Subcutaneous abdominal adipose tissue (tissue), 5 donors: ENCODE results near the gene NAALADL2.
"Not testable (repeated sequence)": the region's sequence is repeated elsewhere in the genome, so short reads cannot be mapped to it uniquely, and the experiment has no call there.

ENCODE experiments used
- H3K27ac ChIP-seq: one replicate; pipeline ENCODE4 v1.7.0; 2013; ENCODE audit warnings: low read depth, mild to moderate bottlenecking, inconsistent platforms, low read length, moderate library complexity
- H3K27me3 ChIP-seq, 5 donors: one replicate each; pipeline ENCODE4 v1.7.0; 2013; ENCODE audit warnings: low read length in 5 of 5, inconsistent platforms in 1 of 5; ENCODE audit not compliant: control insufficient read depth in 5 of 5, insufficient read depth in 4 of 5
- H3K36me3 ChIP-seq, 5 donors: one replicate each; pipeline ENCODE4 v1.7.0; 2013; ENCODE audit warnings: low read length in 5 of 5; ENCODE audit not compliant: control insufficient read depth in 5 of 5, insufficient read depth in 5 of 5
- H3K4me1 ChIP-seq, 5 donors: one replicate each; pipeline ENCODE4 v1.7.0; 2013; ENCODE audit warnings: low read length in 5 of 5, mild to moderate bottlenecking in 3 of 5, moderate library complexity in 1 of 5; ENCODE audit not compliant: control insufficient read depth in 5 of 5, insufficient read depth in 5 of 5
- H3K4me3 ChIP-seq, 5 donors: one replicate each; pipeline ENCODE4 v1.7.0; 2013; ENCODE audit warnings: low read length in 5 of 5, low read depth in 1 of 5
- H3K9ac ChIP-seq, 5 donors: one replicate each; pipeline ENCODE4 v1.7.0; 2013; ENCODE audit warnings: low read length in 5 of 5, mild to moderate bottlenecking in 4 of 5, moderate library complexity in 3 of 5
- H3K9me3 ChIP-seq, 5 donors: one replicate each; pipeline ENCODE4 v1.7.0; 2013; ENCODE audit warnings: low read length in 5 of 5; ENCODE audit not compliant: control insufficient read depth in 5 of 5
- donor health status: healthy.
- donor health status: healthy.
- donor health status: healthy.
- donor health status: healthy.
- donor health status: healthy.

NAALADL2 gene

DNA sequence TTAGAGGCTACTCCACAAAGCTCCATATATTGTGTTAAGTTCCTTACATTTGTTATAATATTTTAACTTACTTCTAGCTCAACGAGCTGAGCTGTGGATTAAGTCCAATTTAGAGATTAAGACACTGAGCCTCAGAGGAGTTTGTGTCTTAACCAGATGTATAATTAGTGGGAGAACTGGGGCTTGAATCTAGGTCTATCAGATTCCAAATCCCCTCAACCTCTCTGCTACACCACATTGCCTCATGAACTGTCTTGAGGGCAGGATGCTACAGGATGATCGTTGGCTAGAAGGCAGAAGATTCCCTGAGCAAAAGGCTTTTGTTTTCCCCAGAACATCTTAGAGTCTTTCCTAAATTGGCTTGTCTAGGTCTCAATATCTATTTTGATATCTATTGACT is 890.8 kb downstream of the NAALADL2 start:
- no peaks in the 10 kb centered on the region for H3K4me1 ChIP-seq
- H3K9ac ChIP-seq: no peak overlapping the region
- H3K27ac ChIP-seq: no peak overlapping the region
- H3K4me3 ChIP-seq: no peak overlapping the region
- no peaks in the 10 kb centered on the region for H3K9me3 ChIP-seq
- H3K36me3 ChIP-seq: no peaks in the 10 kb centered on the region
- H3K27me3 ChIP-seq: no peaks in the 10 kb centered on the region

DNA sequence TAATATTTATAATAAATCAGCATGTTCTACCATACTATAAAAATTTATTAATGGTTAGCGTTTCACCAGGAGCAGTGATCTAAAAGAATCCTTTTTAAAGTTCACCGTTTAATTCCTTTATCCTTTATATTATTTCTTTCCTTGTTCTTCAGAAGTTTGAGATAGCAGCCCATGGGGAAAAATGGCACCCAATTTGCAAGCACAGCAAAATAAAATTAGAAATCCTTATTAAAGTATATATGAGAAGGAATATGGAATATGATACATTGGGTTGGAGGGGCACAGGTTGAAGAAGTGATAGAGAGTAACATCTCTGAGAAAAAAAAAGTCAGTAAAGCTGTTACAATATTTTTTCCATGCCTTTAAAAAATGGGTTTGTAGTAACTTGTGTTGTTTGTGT is 892.0 kb downstream of the NAALADL2 start:
- Histone ChIP-seq H3K9me3 (no peaks in the 10 kb centered on the region), H3K27me3 (no peaks in the 10 kb centered on the region), H3K4me3 (no peak overlapping the region), H3K36me3 (no peaks in the 10 kb centered on the region), H3K9ac (no peak overlapping the region), H3K27ac (no peak overlapping the region), H3K4me1 (no peaks in the 10 kb centered on the region)

DNA sequence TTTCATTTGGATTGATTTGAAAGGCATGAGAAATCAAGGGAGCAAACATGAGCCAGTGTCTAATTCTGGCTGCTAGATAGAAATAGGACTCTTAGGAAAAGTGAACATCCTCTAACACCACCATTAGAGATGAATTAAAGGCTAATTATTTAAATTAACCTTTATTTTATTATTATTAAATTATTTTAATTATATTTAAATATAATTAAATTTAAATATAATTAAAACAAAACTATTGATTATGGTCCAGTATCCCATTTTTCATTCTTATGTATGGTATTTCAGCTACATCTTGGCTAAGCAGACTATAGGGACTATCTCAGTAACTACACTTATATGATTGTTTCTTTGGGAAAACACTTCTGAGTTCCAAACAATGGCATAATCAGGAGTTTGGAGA is 904.8 kb downstream of the NAALADL2 start:
- Histone ChIP-seq H3K27me3 (no peaks in the 10 kb centered on the region), H3K4me3 (no peak overlapping the region), H3K9ac (no peak overlapping the region), H3K9me3 (no peaks in the 10 kb centered on the region), H3K27ac (no peak overlapping the region), H3K36me3 (no peaks in the 10 kb centered on the region), H3K4me1 (no peaks in the 10 kb centered on the region)

DNA sequence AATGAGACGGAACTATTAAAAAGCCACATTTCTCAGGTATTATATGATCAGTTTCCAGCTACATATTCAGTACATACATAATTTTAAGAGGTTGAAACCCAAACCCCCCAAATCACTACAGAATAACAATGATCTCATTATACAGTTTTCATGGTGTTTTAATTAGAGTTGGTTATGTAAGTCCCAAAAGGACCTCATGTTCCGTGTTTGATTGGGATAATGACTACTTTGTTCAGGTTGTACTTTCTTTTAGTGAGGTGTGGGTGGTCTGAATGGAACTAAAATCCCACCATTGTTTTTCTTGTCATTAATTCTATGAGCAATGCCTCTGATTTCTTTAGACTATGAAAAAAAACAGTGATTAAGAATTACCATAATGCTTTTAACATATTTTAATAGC is 905.6 kb downstream of the NAALADL2 start:
- Histone ChIP-seq H3K4me1 (no peaks in the 10 kb centered on the region), H3K4me3 (no peak overlapping the region), H3K9me3 (no peaks in the 10 kb centered on the region), H3K27me3 (no peaks in the 10 kb centered on the region), H3K9ac (no peak overlapping the region), H3K27ac (no peak overlapping the region), H3K36me3 (no peaks in the 10 kb centered on the region)

DNA sequence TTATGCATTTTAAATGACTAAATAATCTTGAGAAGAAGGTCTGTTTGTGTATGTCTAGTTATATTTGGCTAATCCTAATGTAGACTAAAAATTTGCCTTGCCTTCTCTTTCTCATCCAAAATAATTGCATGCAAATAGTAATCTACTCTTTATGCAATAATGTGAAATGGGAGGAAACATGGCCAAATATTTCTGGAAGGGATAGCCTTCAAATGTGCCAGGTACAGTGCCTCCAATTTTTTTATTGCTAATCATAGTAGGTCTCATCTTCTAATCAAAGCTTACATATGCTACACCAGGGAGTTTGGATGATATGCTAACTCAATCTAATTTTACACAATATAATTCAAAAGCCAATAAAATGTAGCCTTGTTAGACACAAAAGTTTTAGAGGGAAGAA is 911.3 kb downstream of the NAALADL2 start:
- Histone ChIP-seq H3K9me3 (no peaks in the 10 kb centered on the region), H3K4me1 (no peaks in the 10 kb centered on the region), H3K4me3 (no peak overlapping the region), H3K27ac (no peak overlapping the region), H3K36me3 (no peaks in the 10 kb centered on the region), H3K9ac (no peak overlapping the region), H3K27me3 (no peaks in the 10 kb centered on the region)

DNA sequence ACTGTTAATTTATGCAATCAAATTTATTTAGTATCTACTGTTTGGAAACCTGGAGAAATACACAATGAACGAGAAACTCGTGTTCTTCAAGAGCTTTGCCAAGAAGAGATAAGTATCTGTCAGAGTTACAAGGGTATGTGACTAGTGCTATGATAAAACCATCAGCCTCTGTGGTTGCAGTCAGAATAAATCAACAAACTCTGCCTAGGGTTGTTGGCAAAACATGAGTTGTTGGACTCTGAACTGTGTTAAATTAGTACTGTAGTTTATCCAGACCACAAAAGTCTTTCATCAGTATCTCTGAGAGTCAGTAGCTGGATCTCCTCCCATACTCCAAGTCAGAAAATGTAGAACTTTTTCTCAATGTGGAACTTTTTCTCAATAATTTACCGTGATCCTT is 918.4 kb downstream of the NAALADL2 start:
- Histone ChIP-seq H3K4me1 (no peaks in the 10 kb centered on the region), H3K9me3 (no peaks in the 10 kb centered on the region), H3K36me3 (no peaks in the 10 kb centered on the region), H3K4me3 (no peak overlapping the region), H3K27ac (no peak overlapping the region), H3K27me3 (no peaks in the 10 kb centered on the region), H3K9ac (no peak overlapping the region)

DNA sequence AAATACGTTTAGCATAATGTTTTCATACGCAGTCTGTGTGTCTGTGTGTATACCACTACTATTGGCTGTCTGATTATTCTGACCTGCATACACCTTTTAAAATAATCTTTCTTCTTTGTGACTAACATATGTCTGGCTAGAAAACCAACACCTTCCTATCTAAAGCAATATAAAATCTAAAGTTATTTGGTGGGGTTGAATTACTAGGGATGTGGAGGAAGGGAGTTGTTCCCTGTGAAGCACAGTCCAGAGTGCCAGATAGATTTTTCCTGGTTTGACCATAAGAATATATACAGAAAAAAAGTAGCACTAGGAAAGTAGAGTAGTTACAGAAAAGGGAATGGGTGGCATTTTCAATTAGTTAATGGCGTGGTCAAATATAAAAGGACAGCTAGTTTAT is 918.8 kb downstream of the NAALADL2 start:
- Histone ChIP-seq H3K27ac (no peak overlapping the region), H3K9ac (no peak overlapping the region), H3K27me3 (no peaks in the 10 kb centered on the region), H3K36me3 (no peaks in the 10 kb centered on the region), H3K4me3 (no peak overlapping the region), H3K9me3 (no peaks in the 10 kb centered on the region), H3K4me1 (no peaks in the 10 kb centered on the region)

DNA sequence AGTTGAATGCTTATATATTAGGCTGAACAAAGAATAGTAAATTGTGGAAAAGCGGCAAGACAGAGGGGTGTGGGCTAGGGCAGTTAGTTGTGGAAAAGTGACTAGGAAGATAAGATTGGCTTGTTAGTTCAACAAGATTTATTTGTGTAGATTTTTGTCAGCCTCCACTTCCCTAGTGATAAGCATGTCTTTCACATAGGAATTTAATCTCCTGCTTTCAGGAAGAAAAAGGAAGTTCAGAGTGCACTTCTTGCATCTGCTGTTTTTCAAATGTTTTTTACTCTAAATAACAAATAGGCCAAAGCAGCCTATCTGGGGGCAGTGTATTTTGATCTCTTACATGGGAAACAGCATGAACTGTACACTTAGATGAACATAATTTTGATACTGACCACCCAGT is 919.9 kb downstream of the NAALADL2 start:
- H3K4me1 ChIP-seq: no peaks in the 10 kb centered on the region
- no peak overlapping the region for H3K4me3 ChIP-seq
- H3K27me3 ChIP-seq: no peaks in the 10 kb centered on the region

DNA sequence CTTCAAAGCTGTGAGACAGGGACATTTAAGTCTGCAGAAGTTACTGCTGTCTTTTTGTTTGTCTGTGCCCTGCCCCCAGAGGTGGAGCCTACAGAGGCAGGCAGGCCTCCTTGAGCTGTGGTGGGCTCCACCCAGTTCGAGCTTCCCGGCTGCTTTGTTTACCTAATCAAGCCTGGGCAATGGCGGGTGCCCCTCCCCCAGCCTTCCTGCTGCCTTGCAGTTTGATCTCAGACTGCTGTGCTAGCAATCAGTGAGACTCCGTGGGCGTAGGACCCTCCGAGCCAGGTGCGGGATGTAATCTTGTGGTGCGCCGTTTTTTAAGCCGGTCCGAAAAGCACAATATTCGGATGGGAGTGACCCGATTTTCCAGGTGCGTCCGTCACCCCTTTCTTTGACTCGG is 928.0 kb downstream of the NAALADL2 start:
- not testable (repeated sequence) for H3K4me1 ChIP-seq, H3K9me3 ChIP-seq, H3K4me3 ChIP-seq, H3K36me3 ChIP-seq, H3K9ac ChIP-seq, H3K27ac ChIP-seq, H3K27me3 ChIP-seq

More for the DNA sequence above, 919.9 kb downstream of the NAALADL2 start:
- Histone ChIP-seq H3K27ac (no peak overlapping the region), H3K9me3 (no peaks in the 10 kb centered on the region), H3K9ac (no peak overlapping the region), H3K36me3 (no peaks in the 10 kb centered on the region)

DNA sequence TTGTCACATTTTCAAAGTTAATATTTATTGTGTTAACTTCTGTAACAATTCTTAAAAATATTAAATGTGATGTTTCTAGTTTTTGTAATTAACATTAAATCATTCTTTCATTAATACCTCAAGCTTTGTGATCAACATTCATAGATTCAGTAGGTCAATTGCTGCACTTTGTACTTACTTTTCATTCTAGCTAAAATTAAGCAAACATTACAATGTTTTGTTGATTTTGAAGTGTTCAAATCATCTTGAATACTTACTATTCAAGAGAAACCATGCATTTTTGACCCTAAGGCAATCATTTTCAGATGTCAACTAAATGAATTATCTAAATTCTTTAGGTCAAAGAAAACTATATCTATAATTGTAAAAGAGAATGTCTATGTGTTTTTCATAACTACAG is 933.1 kb downstream of the NAALADL2 start:
- H3K36me3 ChIP-seq: peaks cover 0 to 3% (median 0%) of the 10 kb centered on the region in 5 donors
- no peak overlapping the region for H3K4me3 ChIP-seq
- H3K27ac ChIP-seq: no peak overlapping the region
- no peaks in the 10 kb centered on the region for H3K27me3 ChIP-seq
- no peak overlapping the region for H3K9ac ChIP-seq
- no peaks in the 10 kb centered on the region for H3K9me3 ChIP-seq
- no peaks in the 10 kb centered on the region for H3K4me1 ChIP-seq

DNA sequence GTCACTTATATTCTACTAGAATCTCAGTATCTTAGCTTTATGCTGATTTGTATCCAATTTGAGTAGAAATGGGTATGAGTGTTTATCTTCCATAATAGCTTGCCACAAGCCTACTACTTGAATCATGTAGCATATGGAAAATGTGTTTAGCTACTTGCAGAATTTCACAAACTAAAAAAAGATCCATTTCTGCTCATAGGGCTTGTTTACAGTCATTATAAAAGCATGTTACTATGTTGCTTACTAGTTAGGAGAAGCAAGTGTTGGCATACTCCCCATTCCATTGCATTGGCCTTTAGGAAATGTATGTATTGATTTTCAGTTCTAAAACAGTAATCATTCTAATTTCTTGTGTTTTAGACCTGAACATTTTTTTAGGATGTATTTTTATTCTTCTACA is 939.2 kb downstream of the NAALADL2 start:
- Histone ChIP-seq H3K9ac (no peak overlapping the region), H3K4me3 (no peak overlapping the region), H3K27ac (no peak overlapping the region), H3K27me3 (no peaks in the 10 kb centered on the region), H3K36me3 (peaks cover 0 to 3% (median 0%) of the 10 kb centered on the region in 5 donors), H3K9me3 (no peaks in the 10 kb centered on the region), H3K4me1 (no peaks in the 10 kb centered on the region)
